Measurements from ENCODE around the gene IQSEC2. TPM values are rescaled to one million over a fixed set of nuclear protein-coding genes. Genes with fewer than 3 reads are reported as not detected.

Gene IQSEC2
- total RNA-seq, 1 experiment from 2014 or later = 20.7 TPM

- Histone ChIP-seq H3K79me2 (ENCODE audit: insufficient read depth, low read length) (no peaks in the 10 kb centered on the region), H3K27ac (ENCODE audit: low read depth, low read length) (no peak overlapping the region), H3K4me1 (ENCODE audit: control insufficient read depth in 1 of 2, insufficient read depth in 2 of 2, low read length in 2 of 2) (no peaks in the 10 kb centered on the region), H4K20me1 (ENCODE audit: insufficient read depth) (no peaks in the 10 kb centered on the region), H3K9me3 (ENCODE audit: control insufficient read depth in 1 of 2, insufficient read depth in 1 of 2, low read depth in 1 of 2, low read length in 2 of 2) (no peaks in the 10 kb centered on the region), H3K4me3 (replicated peaks in 1 of 2; ENCODE audit: low read depth in 1 of 2, low read length in 2 of 2) (no peak overlapping the region), H3K9me2 (ENCODE audit: insufficient read depth) (no peaks in the 10 kb centered on the region), H3K9ac (ENCODE audit: low read length) (no peak overlapping the region), H2AFZ (ENCODE audit: low read depth, low read length, poor library complexity, severe bottlenecking) (no peak overlapping the region), H3K4me2 (ENCODE audit: low read length) (no peak overlapping the region), H3K27me3 (ENCODE audit: insufficient read depth, low read length) (no peaks in the 10 kb centered on the region), H3K36me3 (ENCODE audit: control insufficient read depth in 1 of 2, insufficient read depth in 2 of 2, low read length in 2 of 2) (no peaks in the 10 kb centered on the region)
- ChIA-PET RAD21 (ENCODE audit: low non-redundant PET in 1 of 2, low total read pairs in 2 of 2, uncharacterized antibody in 2 of 2, unreplicated experiment in 2 of 2) (no interaction called here), CTCF (no interaction called here), POLR2A (no interaction called here)
- intact Hi-C loops (cut with micrococcal nuclease) = no loop called here
- no peak for ATAC-seq
- DNase-seq (ENCODE audit: low read depth, low spot score) = no peak
- no TSS peak for BruUV-seq (replicated peaks)
- TF ChIP-seq POLR2AphosphoS5 (IDR thresholded peaks at IDR 0.05; ENCODE audit: low read depth, low read length) = no peak
- no peak for TF ChIP-seq EZH2 (IDR thresholded peaks at IDR 0.05)
- no peak for TF ChIP-seq ZBTB33 (IDR thresholded peaks at IDR 0.05; ENCODE audit: extremely low read depth, insufficient replicate concordance, low read length)
- no peak for TF ChIP-seq ELF1 (IDR thresholded peaks at IDR 0.05; ENCODE audit: borderline replicate concordance, low read depth)
- no peak for TF ChIP-seq RAD21 (IDR thresholded peaks at IDR 0.05; ENCODE audit: low read depth)
- no peak for TF ChIP-seq FOSL1 (IDR thresholded peaks at IDR 0.05; ENCODE audit: low read depth)
- no peak for TF ChIP-seq YY1 (IDR thresholded peaks at IDR 0.05; ENCODE audit: extremely low read depth, insufficient replicate concordance, low read depth, low read length)
- no peak for TF ChIP-seq CTCF (IDR thresholded peaks at IDR 0.05 in 2 of 3, conservative IDR thresholded peaks at IDR 0.05 in 1 of 3; ENCODE audit: borderline replicate concordance in 1 of 3, insufficient read depth in 1 of 3, low read depth in 2 of 3, low read length in 2 of 3)
- TF ChIP-seq SP1 (IDR thresholded peaks at IDR 0.05; ENCODE audit: low read depth) = no peak
- TF ChIP-seq EGR1 (IDR thresholded peaks at IDR 0.05; ENCODE audit: low read depth) = no peak
- no peak for TF ChIP-seq MAX (IDR thresholded peaks at IDR 0.05)
- TF ChIP-seq POLR2A (IDR thresholded peaks at IDR 0.05; ENCODE audit: borderline replicate concordance, extremely low read depth, insufficient read depth, insufficient read length) = no peak
- TF ChIP-seq EZH2phosphoT487 (IDR thresholded peaks at IDR 0.05; ENCODE audit: borderline replicate concordance) = no peak
- TF ChIP-seq CEBPB (IDR thresholded peaks at IDR 0.05; ENCODE audit: low read depth) = no peak
- no peak for TF ChIP-seq SIN3A (IDR thresholded peaks at IDR 0.05; ENCODE audit: low read depth)
- no peak for TF ChIP-seq SRF (IDR thresholded peaks at IDR 0.05; ENCODE audit: low read depth)
- TF ChIP-seq JUND (IDR thresholded peaks at IDR 0.05) = no peak
- no peak for TF ChIP-seq REST (IDR thresholded peaks at IDR 0.05; ENCODE audit: low read depth)
Measured at GRCh38 chrX:53256446-53257041, 24.8 kb downstream of the IQSEC2 start.

All from HCT116 (cell line).